GM13976 (cell line): Measurements from ENCODE around the gene KIF2A.

Source experiments
- DNase-seq: peaks from one replicate; pipeline ENCODE4 v3.0.0; 2012; ENCODE audit warnings: low spot score
- in situ Hi-C: fragments of 300-500 bp; cut with MboI; formaldehyde crosslinking; loops from one replicate; pipeline ENCODE4 v1.12.0; 2022; ENCODE audit warnings: low sequenced_read_pairs, mixed read lengths, inconsistent platforms; ENCODE audit not compliant: unreplicated experiment
- TF ChIP-seq, protein P1 (sequence below): IDR thresholded peaks from 2 replicates; pipeline ENCODE4 v1.5.1; 2012; ENCODE audit warnings: borderline replicate concordance, mild to moderate bottlenecking; ENCODE audit not compliant: insufficient read depth; ENCODE audit errors: extremely low read depth, missing control alignments, control extremely low read depth

Gene KIF2A

DNA sequence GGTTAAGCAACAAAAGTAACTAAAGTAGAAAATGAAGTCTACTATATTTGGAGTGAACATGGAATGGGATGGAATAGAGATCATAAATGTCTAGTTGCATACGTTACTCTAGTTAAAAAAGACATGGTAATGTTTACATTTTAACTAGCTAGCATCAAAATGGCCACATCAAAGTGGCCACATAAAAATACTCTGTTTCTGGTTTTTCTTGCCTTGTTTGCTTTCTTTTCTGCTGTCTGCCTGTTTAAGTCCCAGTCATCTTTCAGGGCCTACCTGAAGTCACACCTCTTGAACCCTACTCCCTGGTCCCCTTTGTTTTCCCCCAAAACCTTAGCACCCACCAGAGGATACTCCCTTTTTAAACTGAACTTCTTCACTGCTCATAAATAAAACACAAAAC, 6.4 kb upstream of the KIF2A start:
- DNase-seq: no peak
- in situ Hi-C loops: no loop called here
- TF ChIP-seq, protein P1, sequence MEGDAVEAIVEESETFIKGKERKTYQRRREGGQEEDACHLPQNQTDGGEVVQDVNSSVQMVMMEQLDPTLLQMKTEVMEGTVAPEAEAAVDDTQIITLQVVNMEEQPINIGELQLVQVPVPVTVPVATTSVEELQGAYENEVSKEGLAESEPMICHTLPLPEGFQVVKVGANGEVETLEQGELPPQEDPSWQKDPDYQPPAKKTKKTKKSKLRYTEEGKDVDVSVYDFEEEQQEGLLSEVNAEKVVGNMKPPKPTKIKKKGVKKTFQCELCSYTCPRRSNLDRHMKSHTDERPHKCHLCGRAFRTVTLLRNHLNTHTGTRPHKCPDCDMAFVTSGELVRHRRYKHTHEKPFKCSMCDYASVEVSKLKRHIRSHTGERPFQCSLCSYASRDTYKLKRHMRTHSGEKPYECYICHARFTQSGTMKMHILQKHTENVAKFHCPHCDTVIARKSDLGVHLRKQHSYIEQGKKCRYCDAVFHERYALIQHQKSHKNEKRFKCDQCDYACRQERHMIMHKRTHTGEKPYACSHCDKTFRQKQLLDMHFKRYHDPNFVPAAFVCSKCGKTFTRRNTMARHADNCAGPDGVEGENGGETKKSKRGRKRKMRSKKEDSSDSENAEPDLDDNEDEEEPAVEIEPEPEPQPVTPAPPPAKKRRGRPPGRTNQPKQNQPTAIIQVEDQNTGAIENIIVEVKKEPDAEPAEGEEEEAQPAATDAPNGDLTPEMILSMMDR: no peak

DNA sequence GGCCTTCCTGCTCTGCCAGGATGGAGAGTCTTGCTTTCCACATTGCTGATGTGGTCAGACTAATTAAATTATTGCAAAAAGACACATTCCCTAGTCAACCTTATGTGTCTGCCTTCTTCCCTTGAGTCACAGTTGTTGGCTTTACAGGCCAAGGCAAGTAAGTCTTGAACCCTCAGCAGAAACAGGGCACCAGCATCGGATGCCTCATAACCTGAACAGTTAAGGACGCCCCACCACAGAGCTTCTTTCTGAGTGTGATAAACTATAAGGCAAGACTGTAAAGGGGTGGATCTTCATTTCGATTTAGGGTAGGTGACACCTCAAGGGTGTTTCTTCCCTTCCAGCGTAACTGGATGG, 670 bp upstream of the KIF2A start:
- no peak for DNase-seq
- in situ Hi-C loops: no loop called here
- TF ChIP-seq, protein P1: no peak

DNA sequence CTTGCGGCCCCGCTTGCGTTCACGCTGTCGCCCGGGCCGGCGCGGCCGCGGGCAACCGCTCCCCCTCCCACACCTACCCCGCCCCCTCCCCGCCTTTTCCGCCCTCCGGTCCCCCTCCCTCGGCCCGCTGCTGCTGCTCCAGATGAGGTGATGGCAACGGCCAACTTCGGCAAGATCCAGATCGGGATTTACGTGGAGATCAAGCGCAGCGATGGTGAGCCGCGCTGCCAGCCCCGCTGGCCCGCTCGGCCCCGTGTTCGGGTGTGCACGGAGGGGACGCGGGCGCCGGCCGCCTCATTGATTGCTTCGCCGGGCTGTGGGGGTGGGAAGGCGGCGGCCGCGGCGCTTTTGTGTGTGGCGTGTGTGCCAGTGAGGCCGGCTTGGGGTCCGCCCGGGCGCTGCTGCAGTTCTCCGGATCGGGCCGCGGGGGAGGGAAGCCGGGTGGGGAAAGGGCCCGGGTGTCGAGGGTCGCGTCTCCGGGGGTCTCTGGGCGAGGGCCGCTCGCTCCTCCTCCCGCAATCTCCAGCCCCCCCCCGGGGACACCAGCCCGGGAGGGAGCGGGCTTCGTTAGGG, 403 bp downstream of the KIF2A start:
- DNase-seq: no peak
- TF ChIP-seq, protein P1: no peak
- in situ Hi-C loops: no loop called here

DNA sequence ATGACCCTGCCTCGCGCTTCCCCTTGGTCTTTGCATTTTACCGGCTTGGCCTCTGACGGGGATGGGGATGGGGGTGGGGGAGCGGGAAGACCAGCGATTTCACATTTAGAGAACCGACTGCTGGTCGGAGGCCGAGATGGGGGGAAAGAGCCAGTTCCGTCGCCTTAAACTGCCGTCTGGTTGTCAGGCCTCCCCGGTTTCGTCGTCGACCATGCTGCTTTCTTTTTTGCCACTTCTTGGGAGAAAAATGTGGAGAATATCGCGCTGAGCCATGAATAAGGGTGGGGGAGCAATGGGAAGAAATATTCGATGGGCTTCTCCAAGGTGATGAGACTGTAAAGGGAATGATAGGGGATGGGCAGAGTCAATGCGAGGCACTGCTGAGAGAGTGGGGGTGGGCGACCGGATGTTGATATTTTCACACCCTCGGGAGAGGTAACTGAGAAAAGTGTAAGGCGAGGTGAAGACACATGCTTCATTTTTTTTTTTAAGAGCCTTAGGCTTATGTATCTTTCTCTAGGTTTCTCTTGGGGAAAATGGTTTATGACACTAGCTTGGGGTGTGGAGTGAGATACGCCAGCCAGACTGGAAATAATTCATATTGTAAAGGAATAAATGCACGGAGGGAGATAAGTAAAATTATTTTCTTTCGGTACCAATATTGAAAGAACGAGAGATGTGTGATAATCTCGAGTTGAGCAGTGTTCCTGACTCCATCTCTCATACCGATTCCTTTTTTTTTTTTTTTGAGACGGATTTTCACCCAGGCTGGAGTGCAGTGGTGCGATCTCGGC, 1.1 kb downstream of the KIF2A start:
- TF ChIP-seq, protein P1: no peak
- in situ Hi-C loops: no loop called here
- DNase-seq: peak; percentile 52

DNA sequence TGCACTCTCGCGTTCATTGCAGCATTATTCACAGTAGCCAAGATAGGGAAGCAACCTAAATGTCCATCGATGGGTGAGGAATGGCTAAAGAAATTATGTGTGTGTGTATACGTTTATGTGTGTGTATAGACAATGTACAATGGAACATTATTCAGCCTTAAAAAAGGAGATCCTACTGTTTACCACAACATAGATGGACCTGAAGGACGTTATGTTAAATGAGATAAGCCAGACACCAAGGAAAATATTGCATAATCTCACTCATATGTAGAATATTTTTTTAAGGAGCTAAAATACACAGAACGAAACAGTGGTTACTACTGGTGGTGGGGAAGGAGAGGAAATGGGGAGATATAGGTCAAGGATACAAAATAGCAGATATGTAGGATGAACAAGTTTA, 2.4 kb downstream of the KIF2A start:
- DNase-seq: no peak
- in situ Hi-C loops: no loop called here

DNA sequence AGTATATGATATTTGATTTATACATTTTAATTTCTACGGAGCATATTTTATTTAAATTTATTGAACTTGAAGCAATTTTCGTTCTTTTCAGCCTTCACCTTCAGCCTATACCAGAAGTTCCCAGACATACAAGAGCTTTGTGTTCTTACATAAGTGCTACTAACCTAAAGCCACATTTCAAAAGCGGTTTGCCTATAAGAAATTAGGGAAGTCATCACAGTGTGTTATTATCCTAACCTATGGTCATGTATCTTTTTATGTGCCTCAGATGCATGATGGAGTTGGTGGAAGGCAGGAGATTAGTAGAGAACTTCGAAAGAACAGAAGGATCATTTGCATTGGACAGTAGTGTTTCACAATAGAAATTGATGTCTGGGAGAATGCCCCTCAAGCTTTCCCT, 3.1 kb downstream of the KIF2A start:
- DNase-seq: no peak
- TF ChIP-seq, protein P1: no peak
- in situ Hi-C loops: no loop called here

More for the DNA sequence above, 2.4 kb downstream of the KIF2A start:
- TF ChIP-seq, protein P1: no peak
